Prostate gland (tissue), 2 donors: ENCODE data around the gene SOX15. TPM values are rescaled to one million over a fixed set of nuclear protein-coding genes. Genes with fewer than 3 reads are reported as not detected.
"Not testable (repeated sequence)": the region's sequence is repeated elsewhere in the genome, so short reads cannot be mapped to it uniquely, and the experiment has no call there.

ENCODE experiments used
- DNase-seq: peaks from one replicate; pipeline ENCODE4 v3.0.0-alpha.2; 2019; ENCODE audit warnings: low spot score
- H3K27ac ChIP-seq, 2 donors: fragments of 200-600 bp; sonication (generic); 2 replicates each; pipeline ENCODE4 v1.5.1; 2017 to 2019
- H3K27me3 ChIP-seq: fragments of 200-600 bp; sonication (generic); replicated peaks from 2 replicates; pipeline ENCODE4 v1.5.1; 2019; ENCODE audit not compliant: insufficient read depth
- H3K36me3 ChIP-seq, 2 donors: fragments of 200-600 bp; sonication (generic); 1 replicate in 1 of 2; 2 replicates in 1 of 2; pipeline versions ENCODE4 v1.5.1 to v1.8.1; 2017 to 2019
- H3K4me1 ChIP-seq: fragments of 200-600 bp; sonication (generic); replicated peaks from 2 replicates; pipeline ENCODE4 v1.5.1; 2019
- H3K4me3 ChIP-seq, 2 donors: fragments of 200-600 bp; sonication (generic); 2 replicates each; pipeline ENCODE4 v1.5.1; 2017 to 2019
- H3K9me3 ChIP-seq: fragments of 200-600 bp; sonication (generic); 2 replicates; pipeline ENCODE4 v1.5.1; 2017
- CTCF ChIP-seq, 4 experiments: fragments of 200-600 bp in 2 of 4; fragments of 450-650 bp in 2 of 4; sonication (generic) in 2 of 4; IDR thresholded peaks; 1 replicate in 3 of 4; 2 replicates in 1 of 4; pipeline ENCODE4 v1.5.1; 2016 to 2019; ENCODE audit warnings: antibody characterized with exemption in 4 of 4, mild to moderate bottlenecking in 2 of 4, moderate library complexity in 2 of 4
- POLR2A ChIP-seq: fragments of 450-650 bp; IDR thresholded peaks from one replicate; pipeline ENCODE4 v1.6.1; 2016; ENCODE audit warnings: antibody characterized with exemption, mild to moderate bottlenecking
- POLR2AphosphoS5 ChIP-seq: sonication (generic); formaldehyde crosslinking; IDR thresholded peaks from one replicate; pipeline ENCODE4 v1.6.1; 2017; ENCODE audit warnings: antibody characterized with exemption
- WGBS: methylation state at CpG from one replicate; pipeline ENCODE4 v1.1.5; 2018; 5-methylcytosine and 5-hydroxymethylcytosine counted together
- intact Hi-C: fragments of 100-400 bp; cut with DNase I; formaldehyde crosslinking; loops from one replicate; pipeline ENCODE4 v1.14.2; 2022
- total RNA-seq, 2 donors: library from RNA; depleted of rRNA; stranded (reverse); fragments of >200 nt; gene quantifications; one replicate each; pipeline ENCODE4 v1.1.0, GENCODE V29; 2016

Gene SOX15
- total RNA-seq, 2 donors from 2014 or later, result 6.3 to 15.0 TPM

GRCh38 chr17:7626307-7626706, 36.4 kb upstream of the SOX15 start:
- H3K4me3 ChIP-seq, result peak overlapping the region in 1 of 2 donors; percentile 87
- TF ChIP-seq CTCF (IDR thresholded peaks at IDR 0.05), result no peak
- TF ChIP-seq POLR2A, result no peak
- no peak for TF ChIP-seq POLR2AphosphoS5
- WGBS, result 84% methylated on average over 7 of the region's 7 CpGs
- no peaks in the 10 kb centered on the region for H3K27me3 ChIP-seq
- no peak for DNase-seq
- H3K9me3 ChIP-seq, result no peaks in the 10 kb centered on the region
- no peaks in the 10 kb centered on the region for H3K4me1 ChIP-seq
- H3K27ac ChIP-seq, result peak overlapping the region in 1 of 2 donors; percentile 97
- no peaks in the 10 kb centered on the region for H3K36me3 ChIP-seq
- intact Hi-C loops, result loop anchor here (5.0 kb wide), 1 partner anchor 61 kb away; the partner anchor contains the start of genes TP53 and WRAP53

GRCh38 chr17:7625749-7626148, 35.9 kb upstream of the SOX15 start:
- H3K27me3 ChIP-seq, H3K36me3 ChIP-seq, H3K27ac ChIP-seq, DNase-seq, H3K4me1 ChIP-seq, H3K9me3 ChIP-seq, H3K4me3 ChIP-seq: not testable (repeated sequence)
- intact Hi-C loops, result loop anchor here (5.0 kb wide), 1 partner anchor 62 kb away; the partner anchor contains the start of genes TP53 and WRAP53
- WGBS, result 97% methylated on average over 16 of the region's 16 CpGs

- no peak overlapping the region for H3K4me3 ChIP-seq
- no peaks in the 10 kb centered on the region for H3K9me3 ChIP-seq
- no peaks in the 10 kb centered on the region for H3K36me3 ChIP-seq
- 87% methylated on average over 5 of the region's 5 CpGs for WGBS
- DNase-seq, result no peak
- no peaks in the 10 kb centered on the region for H3K4me1 ChIP-seq
- intact Hi-C loops, result no loop called here
- TF ChIP-seq POLR2A (no peak), POLR2AphosphoS5 (no peak), CTCF (IDR thresholded peaks at IDR 0.05) (no peak)
- H3K27me3 ChIP-seq, result no peaks in the 10 kb centered on the region
- H3K27ac ChIP-seq, result no peak overlapping the region
Measured at GRCh38 chr17:7623661-7624060, 33.8 kb upstream of the SOX15 start.

- Histone ChIP-seq H3K9me3 (no peaks in the 10 kb centered on the region), H3K36me3 (no peaks in the 10 kb centered on the region), H3K27me3 (no peaks in the 10 kb centered on the region), H3K27ac (no peak overlapping the region), H3K4me3 (no peak overlapping the region), H3K4me1 (no peaks in the 10 kb centered on the region)
- DNase-seq, result no peak
- 83% methylated on average over 8 of the region's 8 CpGs for WGBS
- intact Hi-C loops, result no loop called here
- TF ChIP-seq CTCF (IDR thresholded peaks at IDR 0.05), result no peak
- TF ChIP-seq POLR2A, result no peak
- TF ChIP-seq POLR2AphosphoS5, result no peak
Measured at GRCh38 chr17:7620835-7621234, 30.9 kb upstream of the SOX15 start.

- Histone ChIP-seq H3K4me3 (no peak overlapping the region), H3K36me3 (no peaks in the 10 kb centered on the region), H3K27me3 (no peaks in the 10 kb centered on the region), H3K27ac (no peak overlapping the region), H3K4me1 (no peaks in the 10 kb centered on the region), H3K9me3 (no peaks in the 10 kb centered on the region)
- intact Hi-C loops, result no loop called here
- no peak for TF ChIP-seq CTCF (IDR thresholded peaks at IDR 0.05)
- no peak for TF ChIP-seq POLR2A
- TF ChIP-seq POLR2AphosphoS5, result no peak
- no peak for DNase-seq
- WGBS, result 71% methylated on average over 5 of the region's 5 CpGs
Measured at GRCh38 chr17:7618608-7619007, 28.7 kb upstream of the SOX15 start.
